GM18526 (cell line): ENCODE measurements around the gene CTTNBP2NL.

Source experiments
- POLR2A ChIP-seq: IDR thresholded peaks from 3 replicates; pipeline ENCODE4 v1.6.1; 2011; ENCODE audit not compliant: insufficient read length; ENCODE audit errors: extremely low read depth

The CTTNBP2NL gene

GRCh38 chr1:112470966-112471365 lies 75.0 kb downstream of the CTTNBP2NL start:
- TF ChIP-seq POLR2A = no peak

- TF ChIP-seq POLR2A = no peak
These were observed 76.1 kb downstream of the CTTNBP2NL start for GRCh38 chr1:112472142-112472541.

DNA sequence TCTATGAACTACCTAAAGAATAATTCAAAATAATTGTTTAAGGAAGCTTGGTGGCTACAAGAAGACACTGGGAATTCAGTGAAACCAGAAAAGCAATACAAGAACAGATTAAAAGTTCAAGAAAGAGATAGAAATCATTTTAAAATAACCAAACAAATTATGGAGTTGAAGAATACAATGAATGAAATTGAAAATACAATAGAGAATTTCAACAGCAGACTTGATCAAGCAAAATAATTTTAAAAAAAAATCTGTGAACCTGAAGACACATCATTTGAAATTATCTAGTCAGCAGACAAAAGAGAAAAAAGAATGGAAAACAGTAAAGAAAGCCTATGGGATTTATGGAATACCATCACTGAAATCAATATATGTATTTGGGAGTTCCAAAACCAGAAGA lies 81.5 kb downstream of the CTTNBP2NL start:
- TF ChIP-seq POLR2A = no peak

- no peak for TF ChIP-seq POLR2A
These were observed 82.3 kb downstream of the CTTNBP2NL start for GRCh38 chr1:112478314-112478713.

DNA sequence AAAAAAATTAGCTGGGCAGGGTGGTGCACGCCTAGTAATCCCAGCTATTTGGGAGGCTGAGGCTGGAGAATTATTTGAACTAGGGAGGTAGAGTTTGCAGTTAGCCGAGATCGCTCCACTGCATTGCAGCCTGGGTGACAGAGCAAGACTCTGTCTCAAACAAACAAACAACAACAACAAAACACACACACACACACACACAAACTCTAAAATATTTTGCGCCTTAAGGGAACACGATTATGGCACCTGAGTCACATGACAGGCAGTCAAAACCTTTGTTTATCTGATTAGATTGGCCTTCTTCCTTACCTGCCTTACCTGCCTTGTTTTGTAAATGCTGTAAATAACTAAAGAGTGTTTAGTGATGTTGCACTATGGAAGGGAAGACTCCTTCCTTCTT lies 92.1 kb downstream of the CTTNBP2NL start:
- no peak for TF ChIP-seq POLR2A

DNA sequence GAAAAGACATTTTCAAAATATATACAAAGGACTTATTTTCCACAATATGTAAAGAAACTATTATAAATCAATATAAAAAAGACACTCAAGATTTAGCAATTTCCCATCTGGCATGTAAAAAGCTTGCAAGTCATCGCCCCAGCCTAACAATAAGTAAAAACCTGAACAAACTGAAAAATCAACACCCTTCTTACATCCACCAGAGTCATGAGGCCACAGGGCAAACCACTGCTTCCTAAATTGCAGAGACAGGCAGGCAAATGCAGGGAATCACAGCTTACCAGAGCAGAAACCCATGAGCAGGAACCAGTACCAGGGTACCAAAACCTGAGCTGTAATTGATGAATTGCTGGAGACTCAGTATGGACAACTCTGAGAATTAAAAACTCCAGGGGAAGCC lies 96.1 kb downstream of the CTTNBP2NL start:
- no peak for TF ChIP-seq POLR2A

GRCh38 chr1:112493351-112493750 lies 97.3 kb downstream of the CTTNBP2NL start:
- TF ChIP-seq POLR2A = no peak

- TF ChIP-seq POLR2A = no peak
These were observed 100.3 kb downstream of the CTTNBP2NL start for GRCh38 chr1:112496290-112496689.

DNA sequence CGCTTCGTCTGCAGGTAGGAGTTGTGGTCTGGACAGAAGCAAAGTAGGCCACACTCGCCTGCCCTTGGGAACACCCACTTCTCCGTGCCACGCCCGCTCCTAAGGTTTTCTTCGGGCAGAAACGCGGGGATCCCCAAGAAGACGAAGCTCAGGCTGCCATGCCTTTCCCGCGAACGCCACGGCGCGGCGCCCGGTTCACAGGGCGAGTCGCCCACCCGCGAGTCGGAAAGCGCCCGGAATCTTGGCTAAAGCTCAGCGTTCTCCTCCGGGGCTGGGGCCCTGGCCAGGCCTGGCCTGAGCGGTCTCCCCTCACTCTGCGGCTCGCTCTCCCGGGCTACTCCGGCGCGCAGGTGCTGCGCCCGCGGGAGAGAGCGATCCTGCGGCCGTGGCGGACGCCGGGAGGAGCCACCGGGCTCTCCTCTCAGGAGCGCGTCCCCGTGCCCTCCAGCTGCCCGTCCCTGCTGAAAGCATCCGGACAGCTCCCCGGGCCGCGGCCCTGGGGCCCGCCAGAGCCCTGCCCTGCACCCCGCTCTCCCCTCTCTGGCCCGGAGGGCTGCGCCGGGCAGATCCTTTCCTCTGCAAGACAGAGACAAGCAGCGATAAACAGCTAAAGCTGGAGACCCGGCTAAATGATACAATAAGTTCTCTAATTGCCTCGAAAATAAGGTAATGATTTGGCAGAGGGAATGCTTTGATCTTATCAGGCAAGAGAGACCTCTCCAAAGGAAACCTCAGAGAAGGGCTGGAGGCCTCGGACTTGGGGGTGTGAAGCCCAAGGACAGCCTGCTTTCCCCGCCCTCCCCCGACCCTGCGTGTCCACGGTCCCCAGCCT lies 106.0 kb downstream of the CTTNBP2NL start:
- no peak for TF ChIP-seq POLR2A

DNA sequence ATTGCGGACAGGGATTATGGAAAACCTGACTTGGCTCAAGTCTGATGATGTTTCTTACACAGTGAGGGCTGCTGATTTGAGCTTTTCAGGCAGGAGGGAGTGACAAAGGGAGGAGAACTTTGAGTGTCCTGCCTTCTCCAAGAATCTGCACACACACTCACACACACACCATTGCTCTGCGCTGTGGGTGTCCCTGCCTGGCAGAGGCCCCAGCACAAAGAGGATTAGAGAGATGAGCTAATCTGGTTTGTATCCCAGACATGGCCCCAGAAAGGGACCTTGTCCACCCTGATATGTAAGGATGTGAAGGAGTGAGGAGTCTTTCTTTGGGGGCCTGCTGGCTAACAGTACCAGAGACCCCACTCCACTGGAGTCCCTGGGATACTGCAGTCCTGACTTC lies 106.8 kb downstream of the CTTNBP2NL start:
- no peak for TF ChIP-seq POLR2A

- no peak for TF ChIP-seq POLR2A
These were observed 108.1 kb downstream of the CTTNBP2NL start for GRCh38 chr1:112504001-112504660.

GRCh38 chr1:112504661-112505399 lies 108.8 kb downstream of the CTTNBP2NL start:
- TF ChIP-seq POLR2A = no peak

DNA sequence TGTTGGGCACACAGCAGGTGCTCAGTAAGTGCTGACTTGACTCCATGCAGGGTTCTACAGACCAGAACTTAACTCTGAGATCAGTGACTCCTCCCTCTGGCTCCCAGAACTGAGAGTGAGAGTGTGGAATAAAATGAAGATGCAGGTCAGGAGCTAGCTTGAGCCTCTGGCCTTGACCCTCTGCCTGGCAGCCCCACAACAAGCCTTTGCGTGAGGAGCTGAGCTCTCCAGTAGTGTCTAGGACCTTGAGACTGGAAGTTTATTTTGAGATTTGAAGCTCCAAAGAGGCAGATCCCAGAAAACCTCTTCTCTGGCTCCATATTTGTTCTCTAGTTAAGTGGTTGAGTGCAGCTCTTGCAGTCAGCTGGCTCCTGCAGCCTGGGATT lies 109.4 kb downstream of the CTTNBP2NL start:
- no peak for TF ChIP-seq POLR2A

DNA sequence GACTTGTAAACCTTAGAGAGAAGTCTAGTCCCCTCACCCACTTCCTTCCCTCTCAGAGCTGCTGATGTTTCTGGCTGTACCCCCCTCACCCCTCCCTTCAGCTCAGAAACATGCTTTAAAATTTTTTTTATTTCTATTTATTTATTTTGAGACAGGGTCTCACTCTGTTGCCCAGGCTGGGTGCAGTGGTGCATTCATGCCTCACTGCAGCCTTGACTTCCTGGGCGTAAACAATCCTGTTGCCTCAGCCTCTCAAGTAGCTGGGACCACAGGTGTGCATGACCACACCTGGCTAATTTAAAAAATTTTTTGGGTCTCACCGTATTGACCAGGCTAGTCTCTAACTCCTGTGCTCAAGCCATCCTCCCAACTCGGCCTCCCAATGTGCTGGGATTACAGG lies 109.9 kb downstream of the CTTNBP2NL start:
- TF ChIP-seq POLR2A = no peak

GRCh38 chr1:112506306-112506705 lies 110.3 kb downstream of the CTTNBP2NL start:
- TF ChIP-seq POLR2A = no peak

GRCh38 chr1:112506731-112507130 lies 110.7 kb downstream of the CTTNBP2NL start:
- TF ChIP-seq POLR2A = no peak
